ENCODE data around the gene PTPDC1. TPM values are rescaled to one million over a fixed set of nuclear protein-coding genes. Genes with fewer than 3 reads are reported as not detected.

The PTPDC1 gene
- total and polyA plus RNA-seq, 9 of the 15 experiments (the other 6 are each of a cell fraction or from before 2014, with no cell fraction given) = 1.1 to 8.1 (median 5.7) TPM

DNA sequence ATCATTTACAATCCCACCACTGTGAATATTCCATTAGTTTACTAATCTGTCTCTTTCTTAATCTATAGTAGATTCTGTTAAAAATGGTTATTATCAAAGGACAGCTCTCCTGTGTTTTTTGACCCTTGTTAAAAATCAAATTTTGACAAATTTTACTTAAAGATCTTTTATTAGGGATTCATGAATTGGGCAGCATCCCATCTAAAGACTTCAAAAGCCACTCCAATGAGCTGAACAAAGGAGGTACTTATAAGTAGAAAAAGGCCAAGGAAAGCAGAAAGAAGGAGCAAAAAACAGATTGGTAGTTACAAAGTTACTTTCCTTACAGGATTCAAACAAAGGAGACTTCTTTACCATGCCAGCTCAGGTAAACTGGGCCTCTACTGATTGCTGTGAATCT, 44.5 kb upstream of the PTPDC1 start:
- Histone ChIP-seq H3K27ac (ENCODE audit: extremely low read depth, low read depth, low read length) (no peak overlapping the region), H3K4me1 (replicated peaks in 1 of 2; ENCODE audit: control insufficient read depth in 2 of 2, insufficient read depth in 2 of 2, low read length in 2 of 2) (no peaks in the 10 kb centered on the region), H3K36me3 (ENCODE audit: control insufficient read depth, insufficient read depth, low read length) (no peaks in the 10 kb centered on the region), H3K9ac (ENCODE audit: insufficient read depth in 1 of 2, low read depth in 2 of 2, low read length in 2 of 2) (no peak overlapping the region), H3K79me2 (ENCODE audit: control insufficient read depth, insufficient read depth, low read length) (no peaks in the 10 kb centered on the region), H3K4me2 (ENCODE audit: insufficient read depth, low read length) (no peak overlapping the region), H3K4me3 (no peak overlapping the region), H3K9me3 (replicated peaks; ENCODE audit: control insufficient read depth, insufficient read depth, low read depth, low read length) (no peaks in the 10 kb centered on the region), H4K20me1 (replicated peaks; ENCODE audit: control insufficient read depth, insufficient read depth, low read length) (no peaks in the 10 kb centered on the region), H3K9me1 (ENCODE audit: control insufficient read depth, insufficient read depth, low read length) (no peaks in the 10 kb centered on the region), H3K27me3 (ENCODE audit: control insufficient read depth in 2 of 2, insufficient read depth in 2 of 2, low read length in 2 of 2) (no peaks in the 10 kb centered on the region), H2AFZ (ENCODE audit: low read depth, low read length) (no peak overlapping the region)
- ChIA-PET POLR2A (interaction anchor here (1.3 to 1.4 kb wide), 2 partner anchors 9 to 72 kb away, joined by 3 to 5 read pairs; no protein-coding TSS in a partner anchor), CTCF (ENCODE audit: low intra/inter-chr PET ratio) (no interaction called here)
- no peak for FAIRE-seq
- BruUV-seq (replicated peaks) = no TSS peak
- no peak for DNase-seq (ENCODE audit: extremely low read depth in 1 of 4, low spot score in 3 of 4)
- intact Hi-C loops (cut with micrococcal nuclease) (no loop called here), in situ Hi-C loops (cut with MboI) (no loop called here)
- no peak for ATAC-seq
- TF ChIP-seq RAD21 (CRISPR knock-in tag; conservative IDR thresholded peaks at IDR 0.05 in 1 of 2, IDR thresholded peaks at IDR 0.05 in 1 of 2) (no peak), ZNF830 (CRISPR knock-in tag; IDR thresholded peaks at IDR 0.05) (no peak), ZNF174 (CRISPR knock-in tag; IDR thresholded peaks at IDR 0.05) (no peak), ZNF695 (CRISPR knock-in tag; IDR thresholded peaks at IDR 0.05) (no peak)

DNA sequence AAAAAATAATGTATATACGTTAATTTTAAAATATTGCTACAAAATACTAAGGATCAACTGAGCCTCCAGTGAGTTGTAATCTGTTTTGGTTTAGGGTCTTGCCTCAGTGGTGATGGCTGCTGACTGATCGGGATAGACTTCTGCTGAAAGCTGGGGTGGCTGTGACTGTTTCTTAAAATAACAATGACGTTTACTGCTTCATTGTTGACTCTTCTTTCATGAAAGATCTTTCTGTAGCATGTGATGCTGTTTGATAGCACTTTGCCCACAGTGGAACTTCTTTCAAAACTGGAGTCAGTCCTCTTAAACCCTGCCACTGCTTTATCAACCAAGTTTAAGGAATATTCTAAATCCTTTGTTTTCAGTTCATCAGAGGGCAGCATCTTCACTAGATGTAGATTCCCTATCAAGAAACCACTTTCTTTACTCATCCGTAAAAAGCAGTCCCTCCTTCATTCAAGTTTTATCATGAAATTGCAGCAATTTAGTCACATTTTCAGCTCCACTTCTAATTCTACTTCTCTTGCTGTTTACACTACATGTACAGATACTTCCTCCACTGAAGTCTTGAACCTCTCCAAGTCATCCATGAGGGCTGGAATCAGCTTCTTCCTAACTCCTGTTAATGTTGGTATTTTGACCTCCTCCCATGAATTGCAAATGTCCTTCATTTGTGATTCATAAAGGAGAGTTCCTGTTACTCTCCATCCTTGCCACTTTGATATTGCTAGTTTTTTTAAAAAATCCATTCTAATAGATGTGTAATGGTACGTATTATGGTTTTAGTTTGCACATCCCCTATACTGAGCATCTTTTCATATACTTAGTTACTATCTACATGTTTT, 41.5 kb upstream of the PTPDC1 start:
- H3K4me3 ChIP-seq = no peak overlapping the region
- no peak overlapping the region for H3K4me2 ChIP-seq (ENCODE audit: insufficient read depth, low read length)
- 18% methylated on average over 5 of the region's 5 CpGs for WGBS (ENCODE audit: insufficient coverage, low coverage, missing lambda C conversion rate)
- in situ Hi-C loops (cut with MboI) (no loop called here), intact Hi-C loops (cut with micrococcal nuclease) (no loop called here)
- H3K36me3 ChIP-seq (ENCODE audit: control insufficient read depth, insufficient read depth, low read length) = no peaks in the 10 kb centered on the region
- H3K9me1 ChIP-seq (ENCODE audit: control insufficient read depth, insufficient read depth, low read length) = no peaks in the 10 kb centered on the region
- no peak overlapping the region for H3K9ac ChIP-seq (ENCODE audit: insufficient read depth in 1 of 2, low read depth in 2 of 2, low read length in 2 of 2)
- BruUV-seq (replicated peaks) = no TSS peak
- H4K20me1 ChIP-seq (replicated peaks; ENCODE audit: control insufficient read depth, insufficient read depth, low read length) = no peaks in the 10 kb centered on the region
- H3K9me3 ChIP-seq (replicated peaks; ENCODE audit: control insufficient read depth, insufficient read depth, low read depth, low read length) = no peaks in the 10 kb centered on the region
- H3K27ac ChIP-seq (ENCODE audit: extremely low read depth, low read depth, low read length) = no peak overlapping the region
- FAIRE-seq = no peak
- ATAC-seq = no peak
- no peaks in the 10 kb centered on the region for H3K27me3 ChIP-seq (ENCODE audit: control insufficient read depth in 2 of 2, insufficient read depth in 2 of 2, low read length in 2 of 2)
- no peak for DNase-seq (ENCODE audit: extremely low read depth in 1 of 4, low spot score in 3 of 4)
- CTCF ChIA-PET (ENCODE audit: low intra/inter-chr PET ratio) = interaction anchor here (0.6 kb wide), 1 partner anchor 160 kb away, joined by 3 read pairs; no protein-coding TSS in a partner anchor
- H2AFZ ChIP-seq (ENCODE audit: low read depth, low read length) = no peak overlapping the region
- no peaks in the 10 kb centered on the region for H3K4me1 ChIP-seq (replicated peaks in 1 of 2; ENCODE audit: control insufficient read depth in 2 of 2, insufficient read depth in 2 of 2, low read length in 2 of 2)
- POLR2A ChIA-PET = no interaction called here
- no peaks in the 10 kb centered on the region for H3K79me2 ChIP-seq (ENCODE audit: control insufficient read depth, insufficient read depth, low read length)
- TF ChIP-seq MEIS2 (IDR thresholded peaks at IDR 0.05; ENCODE audit: partially characterized antibody) (peak; percentile 63), FOXA3 (CRISPR knock-in tag; conservative IDR thresholded peaks at IDR 0.05 in 1 of 2, IDR thresholded peaks at IDR 0.05 in 1 of 2) (peak in 1 of 2 experiments; percentile 76; a peak in 2 of 4 replicates), ATF7 (IDR thresholded peaks at IDR 0.05) (0 out of 2 replicates have a peak, but pooled peaks have one; percentile 38), SOX6 (IDR thresholded peaks at IDR 0.05) (peak; percentile 62; the same call in 1 of the 2 replicates), DACH1 (IDR thresholded peaks at IDR 0.05; ENCODE audit: partially characterized antibody) (no peak), JUND (IDR thresholded peaks at IDR 0.05; ENCODE audit: borderline replicate concordance, low read depth, low read length) (no peak), JUND (tag; IDR thresholded peaks at IDR 0.05; ENCODE audit: borderline replicate concordance, low read depth, low read length) (0 out of 3 replicates have a peak, but pooled peaks have one; percentile 33), MYNN (IDR thresholded peaks at IDR 0.05) (peak; percentile 65; the same call in 1 of the 2 replicates), MYNN (CRISPR knock-in tag; IDR thresholded peaks at IDR 0.05) (no peak)

Data from K562 (cell line).